HG02885 (cell line): ENCODE data around the gene FBXW8.

ENCODE experiments used
- ATAC-seq: cut with Tn5 transposase; IDR thresholded peaks from one replicate; pipeline ENCODE4 v1.9.1; 2021; ENCODE audit warnings: mild to moderate bottlenecking; ENCODE audit not compliant: unreplicated experiment, poor library complexity

The FBXW8 gene

GRCh38 chr12:117033382-117034221 lies 122.9 kb downstream of the FBXW8 start:
- no peak for ATAC-seq

GRCh38 chr12:117034249-117034648 lies 123.5 kb downstream of the FBXW8 start:
- no peak for ATAC-seq

GRCh38 chr12:117034701-117035151 lies 124.0 kb downstream of the FBXW8 start:
- no peak for ATAC-seq

- ATAC-seq = no peak
Observed at GRCh38 chr12:117035287-117035686, 124.5 kb downstream of the FBXW8 start.

- ATAC-seq = no peak
Observed at GRCh38 chr12:117036046-117036445, 125.3 kb downstream of the FBXW8 start.

GRCh38 chr12:117036547-117036946 lies 125.8 kb downstream of the FBXW8 start:
- ATAC-seq = no peak

- ATAC-seq = no peak
Observed at GRCh38 chr12:117037289-117038022, 126.7 kb downstream of the FBXW8 start.

- ATAC-seq = no peak
Observed at GRCh38 chr12:117038023-117038680, 127.4 kb downstream of the FBXW8 start.

GRCh38 chr12:117038919-117039318 lies 128.2 kb downstream of the FBXW8 start:
- ATAC-seq = no peak

GRCh38 chr12:117039891-117040309 lies 129.2 kb downstream of the FBXW8 start:
- ATAC-seq = no peak

GRCh38 chr12:117040496-117040895 lies 129.7 kb downstream of the FBXW8 start:
- no peak for ATAC-seq

GRCh38 chr12:117041798-117042170 lies 131.0 kb downstream of the FBXW8 start:
- no peak for ATAC-seq

- no peak for ATAC-seq
Observed at GRCh38 chr12:117042171-117042842, 131.6 kb downstream of the FBXW8 start.

- no peak for ATAC-seq
Observed at GRCh38 chr12:117042862-117043261, 132.1 kb downstream of the FBXW8 start.

GRCh38 chr12:117044311-117044710 lies 133.6 kb downstream of the FBXW8 start:
- no peak for ATAC-seq

- ATAC-seq = no peak
Observed at GRCh38 chr12:117044790-117045159, 134.0 kb downstream of the FBXW8 start.

GRCh38 chr12:117045160-117046010 lies 134.6 kb downstream of the FBXW8 start:
- ATAC-seq = no peak

GRCh38 chr12:117046011-117046369 lies 135.2 kb downstream of the FBXW8 start:
- no peak for ATAC-seq

- ATAC-seq = no peak
Observed at GRCh38 chr12:117046425-117046824, 135.7 kb downstream of the FBXW8 start.
